Upper lobe of right lung (tissue), 1 donor: ENCODE results near the gene SIRPB2. TPM values are rescaled to one million over a fixed set of nuclear protein-coding genes. Genes with fewer than 3 reads are reported as not detected.
A peak's percentile ranks its signal among the peaks of the same experiment; 100 is the strongest.
"Not testable (repeated sequence)": the region's sequence is repeated elsewhere in the genome, so short reads cannot be mapped to it uniquely, and the experiment has no call there.

Experiments used
- ATAC-seq: fragments of 200-7000 bp; cut with Tn5 transposase; one replicate; pipeline ENCODE4 v1.9.1; 2020; ENCODE audit warnings: mild to moderate bottlenecking, moderate library complexity
- DNase-seq: peaks from one replicate; pipeline ENCODE4 v3.0.0-alpha.2; 2020
- H3K27ac ChIP-seq: fragments of 200-600 bp; one replicate; pipeline ENCODE4 v1.8.0; 2022
- H3K27me3 ChIP-seq: fragments of 200-600 bp; one replicate; pipeline ENCODE4 v1.8.0; 2022; ENCODE audit warnings: mild to moderate bottlenecking
- H3K36me3 ChIP-seq: fragments of 200-600 bp; one replicate; pipeline ENCODE4 v1.8.0; 2022
- H3K4me1 ChIP-seq: fragments of 200-600 bp; one replicate; pipeline ENCODE4 v1.8.0; 2022
- H3K4me3 ChIP-seq: fragments of 200-600 bp; one replicate; pipeline ENCODE4 v1.8.0; 2022; ENCODE audit warnings: mild to moderate bottlenecking
- H3K9me3 ChIP-seq: fragments of 200-600 bp; one replicate; pipeline ENCODE4 v1.8.0; 2022
- CTCF ChIP-seq: fragments of 200-600 bp; IDR thresholded peaks from one replicate; pipeline ENCODE4 v1.8.0; 2022; ENCODE audit warnings: antibody characterized with exemption
- intact Hi-C: fragments of 100-400 bp; cut with DNase I; formaldehyde crosslinking; loops from one replicate; pipeline ENCODE4 v1.11.0; 2022
- total RNA-seq: library from RNA; stranded (reverse); fragmentation: NEBNext Ultra II Directional; extraction: Animal tissue kit (Norgen Biotek cat#: 25700); gene quantifications from one replicate; pipeline ENCODE4 v1.2.1, GENCODE V29; 2021
- donor health status: DM: no; HTN: yes; CAD: no; lungs with severe emphysema.

SIRPB2 gene
- total RNA-seq, 1 donor from 2014 or later, result 14.3 TPM

GRCh38 chr20:1499528-1500420 is 8.6 kb upstream of the SIRPB2 start:
- no peak for TF ChIP-seq CTCF
- H3K4me1 ChIP-seq, result peaks cover 4% of the 10 kb centered on the region
- no peaks in the 10 kb centered on the region for H3K36me3 ChIP-seq
- intact Hi-C loops, result no loop called here
- H3K27me3 ChIP-seq, result peaks cover 4% of the 10 kb centered on the region
- H3K4me3 ChIP-seq, result no peak overlapping the region
- no peaks in the 10 kb centered on the region for H3K9me3 ChIP-seq
- no peak overlapping the region for H3K27ac ChIP-seq
- DNase-seq (no peak), ATAC-seq (no peak)

GRCh38 chr20:1497371-1497770 is 6.2 kb upstream of the SIRPB2 start:
- H3K27ac ChIP-seq, intact Hi-C loops, H3K27me3 ChIP-seq, H3K4me3 ChIP-seq, H3K9me3 ChIP-seq, H3K4me1 ChIP-seq, DNase-seq, H3K36me3 ChIP-seq, ATAC-seq: not testable (repeated sequence)

GRCh38 chr20:1496930-1497329 is 5.7 kb upstream of the SIRPB2 start:
- Histone ChIP-seq H3K4me1 (peaks cover 6% of the 10 kb centered on the region), H3K4me3 (no peak overlapping the region)
- ATAC-seq, result no peak

GRCh38 chr20:1494436-1494835 is 3.2 kb upstream of the SIRPB2 start:
- Histone ChIP-seq H3K4me1 (peaks cover 6% of the 10 kb centered on the region), H3K36me3 (no peaks in the 10 kb centered on the region), H3K27me3 (no peaks in the 10 kb centered on the region), H3K4me3 (no peak overlapping the region), H3K27ac (no peak overlapping the region), H3K9me3 (no peaks in the 10 kb centered on the region)
- TF ChIP-seq CTCF, result no peak
- intact Hi-C loops, result no loop called here
- ATAC-seq (no peak), DNase-seq (no peak)

More at GRCh38 chr20:1496930-1497329, 5.7 kb upstream of the SIRPB2 start:
- H3K9me3 ChIP-seq, result no peaks in the 10 kb centered on the region
- intact Hi-C loops, result no loop called here
- no peak overlapping the region for H3K27ac ChIP-seq
- no peaks in the 10 kb centered on the region for H3K36me3 ChIP-seq
- no peak for TF ChIP-seq CTCF
- no peak for DNase-seq
- H3K27me3 ChIP-seq, result peaks cover 4% of the 10 kb centered on the region

GRCh38 chr20:1493536-1493935 is 2.3 kb upstream of the SIRPB2 start:
- ATAC-seq (no peak), DNase-seq (no peak)
- Histone ChIP-seq H3K27me3 (no peaks in the 10 kb centered on the region), H3K9me3 (no peaks in the 10 kb centered on the region), H3K4me1 (peaks cover 6% of the 10 kb centered on the region), H3K27ac (no peak overlapping the region), H3K36me3 (no peaks in the 10 kb centered on the region), H3K4me3 (no peak overlapping the region)
- TF ChIP-seq CTCF, result no peak
- intact Hi-C loops, result no loop called here

GRCh38 chr20:1491860-1492642 is 831 bp upstream of the SIRPB2 start:
- intact Hi-C loops, result no loop called here
- H3K4me3 ChIP-seq, result no peak overlapping the region
- ATAC-seq (peak; percentile 9), DNase-seq (no peak)
- H3K27ac ChIP-seq, result peak overlapping the region; percentile 79
- H3K36me3 ChIP-seq, result no peaks in the 10 kb centered on the region
- no peaks in the 10 kb centered on the region for H3K9me3 ChIP-seq
- H3K4me1 ChIP-seq, result peaks cover 6% of the 10 kb centered on the region
- TF ChIP-seq CTCF, result no peak
- no peaks in the 10 kb centered on the region for H3K27me3 ChIP-seq
